ENCODE data around the gene AIFM3.

DNA sequence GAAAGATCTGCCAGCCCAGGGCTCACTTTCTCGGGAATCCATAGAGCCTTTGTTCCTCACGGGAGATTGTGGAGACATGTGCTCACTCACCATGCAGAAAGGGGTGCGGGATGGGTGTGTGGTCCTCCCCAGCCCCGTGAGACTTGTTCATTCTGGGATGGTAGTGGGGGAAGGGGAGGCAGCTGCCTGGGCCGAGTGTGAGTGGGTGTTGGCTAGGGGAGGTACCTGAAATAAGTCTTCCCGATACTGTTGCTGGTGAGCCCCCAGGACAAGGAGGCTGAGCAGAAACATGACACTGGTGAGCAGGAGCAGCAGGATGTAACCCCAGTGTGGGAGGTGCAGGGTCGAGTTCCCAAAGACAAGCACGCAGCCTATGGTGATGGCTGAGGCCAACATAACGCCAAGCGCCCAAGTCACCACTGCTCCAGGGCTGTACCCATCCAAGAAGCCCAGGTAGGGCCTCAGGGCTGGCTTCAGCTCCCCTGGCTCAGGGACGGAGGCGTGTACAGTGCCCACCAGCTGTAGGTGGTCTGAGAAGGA lies 62.5 kb downstream of the AIFM3 start:
- TF ChIP-seq POLR2A (IDR thresholded peaks at IDR 0.05): no peak
- TF ChIP-seq, protein P1, sequence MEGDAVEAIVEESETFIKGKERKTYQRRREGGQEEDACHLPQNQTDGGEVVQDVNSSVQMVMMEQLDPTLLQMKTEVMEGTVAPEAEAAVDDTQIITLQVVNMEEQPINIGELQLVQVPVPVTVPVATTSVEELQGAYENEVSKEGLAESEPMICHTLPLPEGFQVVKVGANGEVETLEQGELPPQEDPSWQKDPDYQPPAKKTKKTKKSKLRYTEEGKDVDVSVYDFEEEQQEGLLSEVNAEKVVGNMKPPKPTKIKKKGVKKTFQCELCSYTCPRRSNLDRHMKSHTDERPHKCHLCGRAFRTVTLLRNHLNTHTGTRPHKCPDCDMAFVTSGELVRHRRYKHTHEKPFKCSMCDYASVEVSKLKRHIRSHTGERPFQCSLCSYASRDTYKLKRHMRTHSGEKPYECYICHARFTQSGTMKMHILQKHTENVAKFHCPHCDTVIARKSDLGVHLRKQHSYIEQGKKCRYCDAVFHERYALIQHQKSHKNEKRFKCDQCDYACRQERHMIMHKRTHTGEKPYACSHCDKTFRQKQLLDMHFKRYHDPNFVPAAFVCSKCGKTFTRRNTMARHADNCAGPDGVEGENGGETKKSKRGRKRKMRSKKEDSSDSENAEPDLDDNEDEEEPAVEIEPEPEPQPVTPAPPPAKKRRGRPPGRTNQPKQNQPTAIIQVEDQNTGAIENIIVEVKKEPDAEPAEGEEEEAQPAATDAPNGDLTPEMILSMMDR (IDR thresholded peaks at IDR 0.05): no peak
